Measurements from ENCODE around the gene ASS1.

The ASS1 gene

GRCh38 chr9:130427326-130427725 is 17.4 kb upstream of the ASS1 start:
- Histone ChIP-seq H3K4me3 (ENCODE audit: low read depth, low read length) (no peak overlapping the region), H3K27ac (ENCODE audit: extremely low read depth, low read depth, low read length) (no peak overlapping the region), H3K36me3 (ENCODE audit: control insufficient read depth in 2 of 2, insufficient read depth in 1 of 2, low read length in 2 of 2) (no peaks in the 10 kb centered on the region), H3K4me1 (ENCODE audit: control insufficient read depth, insufficient read depth, low read length) (no peaks in the 10 kb centered on the region), H3K9me3 (ENCODE audit: control insufficient read depth, insufficient read depth, low read depth, low read length) (no peaks in the 10 kb centered on the region)
- ChIA-PET CTCF (no interaction called here), POLR2A (no interaction called here)
- no peak for TF ChIP-seq ZNF426 (tag by site-specific recombination; IDR thresholded peaks at IDR 0.05)
- TF ChIP-seq ZSCAN23 (tag by site-specific recombination; IDR thresholded peaks at IDR 0.05) = no peak
- TF ChIP-seq ZBTB17 (tag by site-specific recombination; IDR thresholded peaks at IDR 0.05) = no peak
- TF ChIP-seq ZFHX2 (tag by site-specific recombination; conservative IDR thresholded peaks at IDR 0.05) = peak; percentile 43
- TF ChIP-seq, protein P1, sequence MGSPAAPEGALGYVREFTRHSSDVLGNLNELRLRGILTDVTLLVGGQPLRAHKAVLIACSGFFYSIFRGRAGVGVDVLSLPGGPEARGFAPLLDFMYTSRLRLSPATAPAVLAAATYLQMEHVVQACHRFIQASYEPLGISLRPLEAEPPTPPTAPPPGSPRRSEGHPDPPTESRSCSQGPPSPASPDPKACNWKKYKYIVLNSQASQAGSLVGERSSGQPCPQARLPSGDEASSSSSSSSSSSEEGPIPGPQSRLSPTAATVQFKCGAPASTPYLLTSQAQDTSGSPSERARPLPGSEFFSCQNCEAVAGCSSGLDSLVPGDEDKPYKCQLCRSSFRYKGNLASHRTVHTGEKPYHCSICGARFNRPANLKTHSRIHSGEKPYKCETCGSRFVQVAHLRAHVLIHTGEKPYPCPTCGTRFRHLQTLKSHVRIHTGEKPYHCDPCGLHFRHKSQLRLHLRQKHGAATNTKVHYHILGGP (tag by site-specific recombination; IDR thresholded peaks at IDR 0.05) = no peak

DNA sequence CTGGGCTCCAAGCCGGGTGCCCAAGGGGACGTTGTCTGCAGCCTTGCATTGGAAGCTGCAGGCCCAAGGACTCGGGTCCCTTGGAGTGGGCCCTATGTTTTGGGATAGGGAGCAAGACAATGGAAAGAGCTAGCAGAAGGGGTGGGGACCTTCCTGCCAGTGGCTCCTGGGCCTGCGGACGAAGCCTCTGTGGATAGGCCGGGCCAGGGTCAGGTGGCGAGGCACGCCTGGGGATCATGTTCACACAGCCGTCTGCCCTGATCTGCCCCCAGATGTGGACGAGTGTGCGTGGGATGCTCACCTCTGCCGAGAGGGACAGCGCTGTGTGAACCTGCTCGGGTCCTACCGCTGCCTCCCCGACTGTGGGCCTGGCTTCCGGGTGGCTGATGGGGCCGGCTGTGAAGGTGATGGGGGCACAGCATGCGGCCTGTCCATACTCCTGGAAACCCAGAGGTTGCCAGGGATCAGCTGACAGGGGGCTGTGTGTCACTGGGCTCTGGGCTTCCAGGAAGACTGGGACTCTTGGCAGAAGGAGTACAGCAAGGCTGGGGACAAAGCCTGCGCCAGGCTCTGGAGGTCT is 16.6 kb upstream of the ASS1 start:
- POLR2A ChIA-PET = no interaction called here
- Histone ChIP-seq H3K4me3 (ENCODE audit: low read depth, low read length) (no peak overlapping the region), H3K4me1 (ENCODE audit: control insufficient read depth, insufficient read depth, low read length) (no peaks in the 10 kb centered on the region), H3K27ac (ENCODE audit: extremely low read depth, low read depth, low read length) (no peak overlapping the region), H3K9me3 (ENCODE audit: control insufficient read depth, insufficient read depth, low read depth, low read length) (no peaks in the 10 kb centered on the region), H3K36me3 (ENCODE audit: control insufficient read depth in 2 of 2, insufficient read depth in 1 of 2, low read length in 2 of 2) (no peaks in the 10 kb centered on the region)
- CTCF ChIA-PET = interaction anchor here (0.6 kb wide), 1 partner anchor 256 kb away, joined by 3 read pairs; no protein-coding TSS in a partner anchor
- TF ChIP-seq ZNF175 (tag by site-specific recombination; IDR thresholded peaks at IDR 0.05) (no peak), ZIC2 (tag by site-specific recombination; IDR thresholded peaks at IDR 0.05) (peak; percentile 73)

DNA sequence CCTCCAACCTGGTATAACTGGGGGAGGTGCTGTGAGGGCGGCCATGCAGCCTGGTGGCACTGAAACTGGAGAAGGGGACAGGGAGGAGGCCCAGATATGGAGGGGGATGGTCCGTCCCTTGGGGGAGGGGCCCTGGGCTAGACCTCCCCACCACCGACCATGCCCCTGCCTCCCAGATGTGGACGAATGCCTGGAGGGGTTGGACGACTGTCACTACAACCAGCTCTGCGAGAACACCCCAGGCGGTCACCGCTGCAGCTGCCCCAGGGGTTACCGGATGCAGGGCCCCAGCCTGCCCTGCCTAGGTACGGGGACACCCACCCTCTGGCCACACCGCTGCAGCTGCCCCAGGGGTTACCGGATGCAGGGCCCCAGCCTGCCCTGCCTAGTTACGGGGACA is 15.4 kb upstream of the ASS1 start:
- H3K9me3 ChIP-seq (ENCODE audit: control insufficient read depth, insufficient read depth, low read depth, low read length) = no peaks in the 10 kb centered on the region
- H3K4me3 ChIP-seq (ENCODE audit: low read depth, low read length) = no peak overlapping the region
- H3K27ac ChIP-seq (ENCODE audit: extremely low read depth, low read depth, low read length) = no peak overlapping the region
- H3K4me1 ChIP-seq (ENCODE audit: control insufficient read depth, insufficient read depth, low read length) = no peaks in the 10 kb centered on the region
- ChIA-PET CTCF (interaction anchor here (0.6 kb wide), 1 partner anchor 920 kb away, joined by 5 read pairs; no protein-coding TSS in a partner anchor), POLR2A (interaction anchor here (0.6 kb wide), 1 partner anchor 515 kb away, joined by 3 read pairs; no protein-coding TSS in a partner anchor)
- no peaks in the 10 kb centered on the region for H3K36me3 ChIP-seq (ENCODE audit: control insufficient read depth in 2 of 2, insufficient read depth in 1 of 2, low read length in 2 of 2)
- TF ChIP-seq SALL2 (tag by site-specific recombination; IDR thresholded peaks at IDR 0.05; ENCODE audit: borderline replicate concordance) (no peak), ZNF623 (tag by site-specific recombination; IDR thresholded peaks at IDR 0.05) (no peak), ZNF624 (tag by site-specific recombination; IDR thresholded peaks at IDR 0.05) (no peak), ZSCAN30 (tag by site-specific recombination; IDR thresholded peaks at IDR 0.05) (no peak), ZNF214 (tag by site-specific recombination; IDR thresholded peaks at IDR 0.05; ENCODE audit: borderline replicate concordance) (no peak), ZNF175 (tag by site-specific recombination; IDR thresholded peaks at IDR 0.05) (no peak)
- TF ChIP-seq, protein P2, sequence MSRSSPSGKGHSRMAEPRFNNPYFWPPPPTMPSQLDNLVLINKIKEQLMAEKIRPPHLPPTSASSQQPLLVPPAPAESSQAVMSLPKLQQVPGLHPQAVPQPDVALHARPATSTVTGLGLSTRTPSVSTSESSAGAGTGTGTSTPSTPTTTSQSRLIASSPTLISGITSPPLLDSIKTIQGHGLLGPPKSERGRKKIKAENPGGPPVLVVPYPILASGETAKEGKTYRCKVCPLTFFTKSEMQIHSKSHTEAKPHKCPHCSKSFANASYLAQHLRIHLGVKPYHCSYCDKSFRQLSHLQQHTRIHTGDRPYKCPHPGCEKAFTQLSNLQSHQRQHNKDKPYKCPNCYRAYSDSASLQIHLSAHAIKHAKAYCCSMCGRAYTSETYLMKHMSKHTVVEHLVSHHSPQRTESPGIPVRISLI (tag by site-specific recombination; IDR thresholded peaks at IDR 0.05) = no peak

GRCh38 chr9:130429831-130430230 is 14.9 kb upstream of the ASS1 start:
- Histone ChIP-seq H3K4me1 (ENCODE audit: control insufficient read depth, insufficient read depth, low read length) (no peaks in the 10 kb centered on the region), H3K27ac (ENCODE audit: extremely low read depth, low read depth, low read length) (no peak overlapping the region), H3K36me3 (ENCODE audit: control insufficient read depth in 2 of 2, insufficient read depth in 1 of 2, low read length in 2 of 2) (no peaks in the 10 kb centered on the region), H3K4me3 (ENCODE audit: low read depth, low read length) (no peak overlapping the region), H3K9me3 (ENCODE audit: control insufficient read depth, insufficient read depth, low read depth, low read length) (no peaks in the 10 kb centered on the region)
- no peak for TF ChIP-seq ZNF701 (tag by site-specific recombination; IDR thresholded peaks at IDR 0.05)
- no peak for TF ChIP-seq ZNF433 (tag by site-specific recombination; IDR thresholded peaks at IDR 0.05; ENCODE audit: low read depth)
- peak; percentile 71 for TF ChIP-seq EGR2 (tag by site-specific recombination; IDR thresholded peaks at IDR 0.05; ENCODE audit: low read depth)
- TF ChIP-seq ZNF544 (tag by site-specific recombination; IDR thresholded peaks at IDR 0.05) = no peak
- TF ChIP-seq ZNF398 (tag by site-specific recombination; IDR thresholded peaks at IDR 0.05) = no peak
- TF ChIP-seq ZBTB7A (tag by site-specific recombination; IDR thresholded peaks at IDR 0.05; ENCODE audit: low read depth) = no peak
- TF ChIP-seq ELK4 (IDR thresholded peaks at IDR 0.05; ENCODE audit: borderline replicate concordance, low read depth, low read length) = no peak
- no peak for TF ChIP-seq REPIN1 (tag by site-specific recombination; IDR thresholded peaks at IDR 0.05; ENCODE audit: low read depth)
- TF ChIP-seq ZFHX2 (tag by site-specific recombination; conservative IDR thresholded peaks at IDR 0.05) = peak; percentile 55
- ChIA-PET CTCF (interaction anchor here (0.6 kb wide), 1 partner anchor 919 kb away, joined by 5 read pairs; no protein-coding TSS in a partner anchor), POLR2A (interaction anchor here (0.6 kb wide), 1 partner anchor 516 kb away, joined by 3 read pairs; no protein-coding TSS in a partner anchor)
